Posterior cingulate gyrus (tissue), 11 donors: ENCODE data around the gene CST7.
"Not testable (repeated sequence)": the region's sequence is repeated elsewhere in the genome, so short reads cannot be mapped to it uniquely, and the experiment has no call there.

Source experiments
- DNase-seq, 10 donors: peaks; one replicate each; pipeline versions ENCODE4 v3.0.0 to v3.0.0-alpha.2; 2020 to 2021; ENCODE audit warnings: mixed read lengths in 3 of 10
- intact Hi-C: fragments of 100-400 bp; cut with DNase I; formaldehyde crosslinking; loops from one replicate; pipeline ENCODE4 v1.15.1; 2023

Gene CST7

GRCh38 chr20:24920706-24921105, 28.4 kb upstream of the CST7 start:
- intact Hi-C loops, DNase-seq: not testable (repeated sequence)

DNA sequence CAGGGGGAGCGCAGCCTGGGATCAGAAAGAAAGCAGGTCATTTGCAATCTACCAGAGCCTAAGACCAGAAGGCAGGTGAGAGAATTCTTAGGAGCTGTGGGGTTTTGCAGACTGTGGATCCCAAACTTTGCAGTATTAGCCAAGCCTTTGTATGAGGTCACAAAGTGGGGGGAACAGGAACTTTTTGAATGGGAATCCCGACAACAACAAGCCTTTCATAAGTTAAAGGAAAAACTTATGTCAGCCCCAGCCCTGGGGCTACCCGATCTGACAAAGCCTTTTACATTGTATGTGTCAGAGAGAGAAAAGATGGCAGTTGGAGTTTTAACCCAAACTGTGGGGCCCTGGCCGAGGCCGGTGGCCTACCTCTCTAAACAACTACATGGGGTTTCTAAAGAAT, 19.8 kb upstream of the CST7 start:
- intact Hi-C loops, DNase-seq: not testable (repeated sequence)

- DNase-seq, intact Hi-C loops: not testable (repeated sequence)
Measured at GRCh38 chr20:24929867-24930723, 19.0 kb upstream of the CST7 start.

DNA sequence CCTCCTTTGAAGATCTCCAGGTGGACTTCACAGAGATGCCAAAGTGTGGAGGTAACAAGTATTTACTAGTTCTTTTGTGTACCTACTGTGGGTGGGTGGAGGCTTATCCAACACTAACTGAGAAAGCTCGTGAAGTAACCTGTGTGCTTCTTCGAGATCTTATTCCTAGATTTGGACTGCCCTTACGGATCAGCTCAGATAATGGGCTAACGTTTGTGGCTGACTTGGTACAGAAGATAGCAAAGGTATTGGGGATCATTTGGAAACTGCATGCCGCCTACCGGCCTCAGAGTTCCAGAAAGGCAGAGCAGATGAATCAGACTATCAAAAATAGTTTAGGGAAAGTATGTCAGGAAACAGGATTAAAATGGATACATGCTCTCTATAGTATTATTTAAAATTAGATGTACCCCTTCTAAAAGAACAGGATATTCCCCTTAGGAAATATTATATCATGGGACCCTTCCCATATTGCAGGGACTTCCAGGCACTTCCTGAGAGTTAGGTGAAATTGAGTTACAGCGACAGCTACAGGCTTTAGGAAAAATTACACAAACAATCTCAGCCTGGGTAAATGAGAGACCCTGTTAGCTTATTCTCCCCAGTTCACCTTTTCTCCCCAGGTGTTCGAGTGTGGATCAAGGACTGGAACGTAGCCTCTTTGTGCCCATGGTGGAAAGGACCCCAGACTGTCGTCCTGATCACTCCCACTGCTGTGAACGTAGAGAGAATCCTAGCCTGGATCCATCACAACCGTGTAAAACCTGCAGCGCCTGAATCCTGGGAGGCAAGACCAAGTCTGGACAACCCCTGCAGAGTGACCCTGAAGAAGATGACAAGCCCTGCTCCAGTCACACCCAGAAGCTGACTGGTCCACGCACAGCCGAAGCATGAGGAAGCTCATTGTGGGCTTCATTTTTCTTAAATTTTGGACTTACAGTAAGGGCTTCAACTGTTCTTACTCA, 18.1 kb upstream of the CST7 start:
- DNase-seq, intact Hi-C loops: not testable (repeated sequence)

- intact Hi-C loops, DNase-seq: not testable (repeated sequence)
Measured at GRCh38 chr20:24931893-24932292, 17.2 kb upstream of the CST7 start.

DNA sequence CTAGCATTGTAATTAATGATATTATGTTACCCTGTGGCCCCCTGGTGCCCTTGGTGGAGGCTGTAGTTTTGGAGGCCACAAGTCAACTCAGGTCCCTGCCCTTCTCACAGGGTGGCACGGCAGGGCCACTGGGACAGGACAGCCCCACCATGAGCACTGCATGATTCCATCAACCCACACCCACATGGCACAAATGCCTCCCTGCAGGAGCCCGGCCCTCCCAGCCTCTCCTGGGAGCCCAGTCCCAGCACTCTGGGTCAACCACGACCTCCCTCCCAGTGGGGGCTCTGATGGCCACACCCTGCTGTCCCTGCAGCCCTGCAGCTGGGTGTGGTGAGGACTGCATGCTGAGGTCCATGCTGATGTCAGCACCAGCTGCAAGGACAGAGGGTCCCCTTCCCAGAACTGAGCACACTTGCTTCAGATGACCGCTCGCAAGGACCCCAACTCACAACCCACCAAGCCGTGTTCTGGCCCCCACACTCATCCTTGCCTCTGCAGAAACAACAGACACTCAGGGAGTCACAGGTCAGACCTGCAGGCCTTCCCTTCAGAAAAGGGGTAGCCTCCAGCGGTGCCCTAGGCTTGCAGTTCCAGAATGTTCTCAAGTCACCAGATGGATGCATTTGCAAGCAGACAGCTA, 15.7 kb upstream of the CST7 start:
- intact Hi-C loops, result no loop called here
- peak in 1 of 10 donors; percentile 32 for DNase-seq

DNA sequence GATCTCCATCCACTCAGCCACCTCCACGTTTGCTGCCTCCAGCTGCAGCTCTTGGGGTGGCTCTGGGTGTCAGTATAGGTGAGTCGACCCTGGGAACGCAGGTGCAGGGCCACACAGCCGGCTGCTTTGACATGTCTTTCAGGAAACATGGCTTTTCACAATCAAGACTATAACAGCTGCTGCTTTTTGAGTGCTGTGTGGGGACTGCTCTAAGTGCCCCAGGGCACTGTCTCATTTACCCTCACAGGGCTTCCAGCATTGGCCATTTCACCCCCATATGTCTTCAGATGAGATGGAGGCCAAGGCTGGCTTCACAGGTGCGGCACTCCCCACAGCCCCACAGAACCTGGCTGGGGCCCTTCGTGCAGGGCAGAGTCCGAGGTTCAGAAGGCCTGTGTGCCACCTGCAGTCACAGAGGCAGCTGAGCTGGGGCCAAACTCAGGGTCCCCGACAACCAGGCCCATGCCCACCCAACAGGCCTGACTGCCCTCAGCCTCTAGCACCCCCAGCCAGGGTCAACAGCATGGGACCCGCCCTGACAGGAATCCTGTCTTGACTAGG, 14.9 kb upstream of the CST7 start:
- intact Hi-C loops, result no loop called here
- peak in 1 of 10 donors; percentile 62 for DNase-seq

DNA sequence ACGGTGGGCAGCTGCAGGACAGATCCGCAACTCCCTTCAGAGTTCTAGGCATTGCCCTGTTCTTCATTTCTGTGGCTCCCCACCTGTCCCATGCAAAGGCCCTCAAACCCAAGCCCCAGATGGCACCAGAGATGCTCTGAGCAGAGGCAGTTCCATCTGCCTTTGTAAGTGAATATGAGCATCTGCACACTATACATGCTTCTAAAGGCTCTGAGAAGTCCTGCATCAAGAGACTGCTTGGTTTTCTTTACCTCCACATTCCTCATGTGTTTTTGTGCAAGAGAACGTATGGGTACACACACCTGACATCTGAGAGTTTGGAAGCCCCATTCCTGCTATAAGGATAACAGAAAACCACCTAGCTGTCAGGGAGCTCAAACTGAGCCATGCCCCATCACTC, 14.4 kb upstream of the CST7 start:
- no peak for DNase-seq

DNA sequence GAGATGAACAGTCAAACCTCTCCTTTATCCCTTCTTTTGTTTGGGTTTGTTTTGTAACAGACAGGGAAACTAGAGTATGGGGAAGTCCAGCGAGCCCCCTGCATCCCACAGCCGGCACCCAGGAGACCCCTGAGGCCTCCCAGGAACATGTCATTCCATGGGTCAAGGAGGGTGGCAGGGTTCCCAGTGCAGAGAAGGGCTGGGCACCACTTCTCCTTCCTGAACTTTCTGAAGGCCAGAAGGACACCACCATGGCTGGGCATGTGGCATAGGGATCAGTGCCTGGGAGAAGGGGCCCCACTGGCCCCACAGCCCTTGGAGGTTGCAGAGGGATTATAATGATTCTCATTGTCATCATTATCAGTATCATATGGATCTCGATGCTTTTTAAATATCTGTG, 13.9 kb upstream of the CST7 start:
- intact Hi-C loops, result no loop called here
- no peak for DNase-seq

More for the DNA sequence above, 14.4 kb upstream of the CST7 start:
- intact Hi-C loops, result no loop called here

- DNase-seq, result peak in 1 of 10 donors; percentile 35
- intact Hi-C loops, result no loop called here
Measured at GRCh38 chr20:24935766-24936525, 13.1 kb upstream of the CST7 start.

DNA sequence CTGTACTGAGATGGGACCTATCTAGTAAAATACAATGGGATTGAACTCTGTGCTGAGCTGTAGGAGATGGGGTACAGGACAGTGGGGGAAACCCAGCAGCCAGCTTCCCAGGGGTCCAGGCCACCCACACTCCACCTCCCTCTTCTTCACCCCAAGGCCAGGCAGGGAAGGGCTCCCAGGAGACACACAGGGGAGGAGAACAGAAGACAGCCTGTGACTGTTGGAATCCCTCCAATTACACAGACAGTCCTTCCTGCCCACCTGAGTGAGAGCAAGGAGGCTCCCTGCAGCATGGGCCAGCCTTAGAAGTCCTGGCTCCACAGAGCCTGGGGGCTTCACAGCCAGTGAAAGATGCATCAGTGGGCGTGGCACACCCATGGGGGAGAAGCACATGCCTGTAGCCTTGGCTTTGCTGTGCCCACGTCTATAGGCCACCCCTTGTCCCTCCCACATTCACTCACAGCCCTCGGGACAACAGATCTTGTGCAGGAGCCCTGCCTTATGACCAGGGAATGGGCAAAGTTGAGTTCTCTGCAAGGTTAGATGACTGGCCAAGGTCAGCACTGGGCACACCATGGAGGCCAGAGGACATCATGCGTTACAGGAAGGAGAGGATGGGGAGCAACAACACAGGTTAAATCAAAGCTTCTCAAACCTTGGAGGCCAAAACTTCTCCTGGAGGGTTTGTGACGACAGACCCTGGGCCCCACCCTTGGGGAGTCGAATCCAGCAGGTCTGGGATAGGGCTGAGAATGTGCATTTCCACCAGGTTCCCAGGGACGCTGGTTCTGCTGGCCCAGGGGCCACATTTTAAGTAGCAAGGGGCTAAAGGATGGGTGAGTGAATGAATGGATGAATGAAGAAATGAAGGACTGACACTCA, 12.3 kb upstream of the CST7 start:
- DNase-seq, result peak in 2 of 10 donors; percentile 33 to 76
- intact Hi-C loops, result no loop called here

- intact Hi-C loops, result no loop called here
Measured at GRCh38 chr20:24937579-24937978, 11.5 kb upstream of the CST7 start.

GRCh38 chr20:24938498-24938897, 10.6 kb upstream of the CST7 start:
- intact Hi-C loops, result no loop called here
- no peak for DNase-seq

More at GRCh38 chr20:24937579-24937978, 11.5 kb upstream of the CST7 start:
- DNase-seq, result no peak

DNA sequence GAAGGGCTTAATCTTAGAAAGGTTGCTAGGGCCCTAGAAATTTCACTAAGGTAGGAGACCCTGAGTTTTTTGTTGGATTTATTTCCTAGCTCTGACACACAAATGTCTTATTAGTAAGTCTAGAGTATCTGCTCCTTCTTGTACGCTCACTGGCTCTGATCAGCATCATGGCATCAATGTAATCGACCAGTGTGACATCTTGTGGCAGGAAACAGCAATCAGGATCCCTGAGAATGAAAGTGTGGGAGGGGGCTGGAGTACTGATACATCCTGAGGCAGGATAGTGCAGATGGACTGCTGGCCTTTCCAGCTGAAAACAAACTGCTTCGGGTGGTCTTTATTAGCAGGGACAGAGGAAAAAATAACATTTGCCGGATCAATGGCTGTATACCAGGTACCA, 10.0 kb upstream of the CST7 start:
- DNase-seq, result no peak
- intact Hi-C loops, result no loop called here

DNA sequence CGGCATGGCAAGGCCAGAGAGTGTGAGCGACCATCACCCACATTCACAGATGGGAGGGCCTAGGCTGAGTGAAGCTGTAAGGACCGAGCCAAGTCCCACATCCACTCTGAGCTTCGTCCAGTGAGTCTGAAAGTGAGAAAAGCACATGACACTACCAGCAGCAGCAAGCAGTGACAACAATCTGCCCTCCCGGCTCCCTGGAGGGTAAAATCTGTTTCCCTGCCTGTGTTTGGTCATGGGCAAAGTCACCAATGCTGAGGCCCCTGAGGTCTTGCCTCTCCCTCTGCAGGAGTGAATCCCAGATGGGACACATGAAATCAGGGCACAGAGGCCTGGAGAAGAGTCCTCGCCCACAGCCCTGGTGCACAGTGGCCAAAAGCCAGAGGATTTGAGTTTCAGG, 6.4 kb upstream of the CST7 start:
- DNase-seq, result no peak
- intact Hi-C loops, result no loop called here

DNA sequence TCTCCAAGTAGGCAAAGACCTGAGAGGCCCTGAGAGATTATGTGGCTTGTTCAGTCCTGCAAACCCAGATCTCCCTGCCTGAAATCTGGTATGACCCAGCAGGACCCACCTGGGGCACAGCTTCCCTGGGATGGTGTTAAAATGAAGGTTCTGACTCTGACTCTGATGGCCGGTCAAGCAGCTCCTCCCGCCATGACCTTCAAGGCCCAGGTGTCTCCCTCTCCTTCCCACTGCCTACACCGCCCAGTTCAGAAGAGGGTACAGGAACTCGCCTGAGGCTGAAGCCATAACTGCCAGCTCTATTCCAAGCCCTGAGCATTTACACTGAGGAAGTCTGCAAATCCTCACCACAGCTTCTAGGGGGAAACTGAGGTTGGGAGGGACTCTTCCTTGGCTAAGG, 5.9 kb upstream of the CST7 start:
- intact Hi-C loops, result no loop called here
- DNase-seq, result no peak

DNA sequence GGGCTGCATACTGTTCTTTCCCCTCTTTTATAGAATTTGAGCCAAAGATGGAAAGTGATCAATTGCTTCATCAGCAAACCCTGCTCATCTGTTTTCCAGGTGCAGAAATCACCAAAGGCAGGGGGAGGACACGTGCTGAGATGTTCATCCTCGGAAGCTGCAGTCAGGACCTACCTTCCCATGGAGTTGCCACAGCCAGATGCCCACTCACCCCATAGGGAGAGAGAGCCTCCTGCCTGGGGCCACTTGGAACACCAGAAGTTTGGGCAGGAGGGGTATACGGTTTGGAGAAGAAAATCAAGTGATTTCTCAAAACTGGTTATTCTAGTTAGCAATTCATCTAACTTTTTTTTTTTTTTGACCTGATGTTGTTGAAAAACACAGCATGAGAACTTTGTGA, 5.3 kb upstream of the CST7 start:
- no peak for DNase-seq
- intact Hi-C loops, result no loop called here

DNA sequence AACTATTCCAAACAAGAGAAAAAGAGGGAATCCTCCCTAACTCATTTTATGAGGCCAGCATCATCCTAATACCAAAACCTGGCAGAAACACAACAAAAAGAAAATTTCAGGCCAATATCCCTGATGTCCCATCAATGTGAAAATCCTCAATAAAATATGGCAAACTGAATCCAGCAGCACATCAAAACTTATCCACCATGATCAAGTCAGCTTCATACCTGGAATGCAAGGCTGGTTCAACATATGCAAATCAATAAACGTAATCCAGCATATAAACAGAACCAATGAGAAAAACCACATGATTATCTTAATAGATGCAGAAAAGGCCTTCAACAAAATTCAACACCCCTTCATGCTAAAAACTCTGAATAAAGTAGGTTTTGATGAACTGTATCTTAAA, 2.7 kb upstream of the CST7 start:
- intact Hi-C loops, DNase-seq: not testable (repeated sequence)
